GM12864 (cell line): ENCODE data around the gene CTAGE8.
"Not testable (repeated sequence)": the region's sequence is repeated elsewhere in the genome, so short reads cannot be mapped to it uniquely, and the experiment has no call there.

Experiments
- DNase-seq: peaks from one replicate; pipeline ENCODE4 v3.0.0-alpha.2; 2011; ENCODE audit warnings: low read depth
- H3K4me3 ChIP-seq: 2 replicates; pipeline ENCODE4 v1.5.1; 2011; ENCODE audit warnings: mild to moderate bottlenecking, low read depth, low read length, control low read depth
- TF ChIP-seq, protein P1 (sequence below): IDR thresholded peaks from 2 replicates; pipeline ENCODE4 v1.5.1; 2011; ENCODE audit warnings: low read depth, mild to moderate bottlenecking, moderate library complexity, low read length, control low read depth, inconsistent platforms; ENCODE audit errors: missing control alignments

CTAGE8 gene

DNA sequence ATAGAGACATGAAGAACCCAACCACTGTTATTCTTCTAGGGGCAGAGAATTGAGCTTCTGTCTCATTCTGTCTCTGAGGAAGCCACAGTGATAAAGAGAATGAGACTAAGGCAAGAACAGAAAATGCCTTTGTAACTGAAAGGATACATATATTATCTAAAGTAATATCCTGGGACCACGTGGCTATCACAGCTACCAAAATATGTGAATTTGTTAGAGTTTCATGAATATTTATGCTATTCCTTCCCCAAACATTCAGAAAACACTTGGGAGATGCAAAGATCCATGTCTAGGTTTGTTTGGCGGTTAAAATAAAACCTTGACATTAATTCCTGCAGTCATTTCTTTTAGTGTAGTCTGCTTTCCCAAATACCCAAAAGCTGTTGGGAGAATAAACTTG, 7.0 kb downstream of the CTAGE8 start:
- not testable (repeated sequence) for DNase-seq, H3K4me3 ChIP-seq

DNA sequence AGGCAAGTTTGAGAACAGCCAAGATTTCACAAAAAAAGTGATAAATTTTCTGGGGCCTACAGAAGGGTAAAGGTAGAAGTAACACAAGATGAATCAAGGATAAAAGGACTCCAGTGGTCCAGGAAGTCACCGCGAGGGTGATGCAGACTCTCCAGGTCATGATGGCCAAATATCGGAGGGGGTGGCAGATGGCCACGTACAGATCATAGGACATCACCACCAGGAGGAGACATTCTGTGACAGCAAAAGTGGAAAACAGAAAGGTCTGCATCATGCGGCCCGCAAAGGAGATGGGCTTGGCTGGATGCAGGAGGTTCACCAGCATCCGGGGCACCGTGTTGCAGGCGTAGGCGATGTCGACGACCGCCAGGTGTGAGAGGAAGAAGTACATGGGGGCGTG, 10.0 kb downstream of the CTAGE8 start:
- H3K4me3 ChIP-seq, DNase-seq: not testable (repeated sequence)

DNA sequence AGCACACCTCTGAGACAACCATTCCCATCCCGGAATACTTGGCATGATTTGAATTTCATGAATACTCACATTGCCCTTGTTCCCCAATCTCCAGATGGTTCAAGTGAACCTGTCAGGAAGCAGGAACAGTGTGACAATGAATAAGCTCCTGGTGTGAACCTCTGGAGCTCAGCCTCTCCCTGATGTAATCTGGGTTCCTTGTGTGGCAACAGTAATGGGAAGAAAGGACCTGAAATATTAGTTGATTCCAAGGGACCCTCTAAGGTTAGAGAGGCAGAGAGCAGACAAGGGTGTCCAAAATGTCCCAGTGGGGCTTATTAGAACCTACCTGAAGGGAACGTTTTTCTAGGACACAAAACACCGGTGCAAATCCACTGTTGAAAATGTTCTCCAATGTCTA, 13.0 kb downstream of the CTAGE8 start:
- DNase-seq, result no peak
- no peak overlapping the region for H3K4me3 ChIP-seq
- TF ChIP-seq, protein P1, sequence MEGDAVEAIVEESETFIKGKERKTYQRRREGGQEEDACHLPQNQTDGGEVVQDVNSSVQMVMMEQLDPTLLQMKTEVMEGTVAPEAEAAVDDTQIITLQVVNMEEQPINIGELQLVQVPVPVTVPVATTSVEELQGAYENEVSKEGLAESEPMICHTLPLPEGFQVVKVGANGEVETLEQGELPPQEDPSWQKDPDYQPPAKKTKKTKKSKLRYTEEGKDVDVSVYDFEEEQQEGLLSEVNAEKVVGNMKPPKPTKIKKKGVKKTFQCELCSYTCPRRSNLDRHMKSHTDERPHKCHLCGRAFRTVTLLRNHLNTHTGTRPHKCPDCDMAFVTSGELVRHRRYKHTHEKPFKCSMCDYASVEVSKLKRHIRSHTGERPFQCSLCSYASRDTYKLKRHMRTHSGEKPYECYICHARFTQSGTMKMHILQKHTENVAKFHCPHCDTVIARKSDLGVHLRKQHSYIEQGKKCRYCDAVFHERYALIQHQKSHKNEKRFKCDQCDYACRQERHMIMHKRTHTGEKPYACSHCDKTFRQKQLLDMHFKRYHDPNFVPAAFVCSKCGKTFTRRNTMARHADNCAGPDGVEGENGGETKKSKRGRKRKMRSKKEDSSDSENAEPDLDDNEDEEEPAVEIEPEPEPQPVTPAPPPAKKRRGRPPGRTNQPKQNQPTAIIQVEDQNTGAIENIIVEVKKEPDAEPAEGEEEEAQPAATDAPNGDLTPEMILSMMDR, result no peak

DNA sequence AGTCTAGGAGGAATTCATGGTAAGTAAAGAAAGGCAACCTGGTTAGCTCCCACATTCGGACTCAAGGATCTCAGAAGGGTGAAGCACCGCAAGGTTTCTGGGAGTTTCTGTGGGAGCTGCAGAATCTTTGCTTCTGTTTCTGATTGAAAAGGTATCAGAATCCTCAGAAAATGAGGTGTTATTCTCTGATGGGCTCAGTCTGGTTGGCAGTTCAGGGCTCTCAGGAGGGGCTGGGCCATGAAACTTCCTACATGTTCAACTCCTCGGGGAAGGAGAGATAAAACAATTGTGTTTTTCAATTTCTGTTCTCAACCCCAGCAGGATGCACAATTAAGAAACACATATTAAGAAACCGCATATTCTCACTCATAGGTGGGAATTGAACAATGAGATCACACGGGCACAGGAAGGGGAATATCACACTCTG, 13.6 kb downstream of the CTAGE8 start:
- no peak for DNase-seq

DNA sequence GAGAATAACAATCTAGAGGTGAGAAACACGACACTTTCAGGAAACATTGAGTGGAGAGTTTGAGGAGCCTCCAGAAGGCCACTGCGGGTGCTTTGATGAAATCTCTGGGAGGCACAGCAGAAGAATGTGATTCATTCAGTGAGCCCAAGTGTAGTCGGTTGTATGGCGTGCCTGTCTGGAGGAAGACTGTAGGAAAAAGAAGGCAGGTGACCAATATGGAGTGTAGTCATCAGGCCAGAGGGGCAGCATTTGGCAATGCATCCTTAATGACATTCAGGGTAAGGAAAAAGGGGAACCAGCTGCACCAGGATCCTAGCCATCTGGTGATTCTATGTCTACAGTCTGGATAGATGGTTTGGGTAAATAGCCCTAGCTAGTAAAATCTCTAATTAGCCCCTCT, 16.8 kb downstream of the CTAGE8 start:
- not testable (repeated sequence) for H3K4me3 ChIP-seq, DNase-seq

More for the DNA sequence above, 13.6 kb downstream of the CTAGE8 start:
- no peak overlapping the region for H3K4me3 ChIP-seq
- TF ChIP-seq, protein P1, result no peak

DNA sequence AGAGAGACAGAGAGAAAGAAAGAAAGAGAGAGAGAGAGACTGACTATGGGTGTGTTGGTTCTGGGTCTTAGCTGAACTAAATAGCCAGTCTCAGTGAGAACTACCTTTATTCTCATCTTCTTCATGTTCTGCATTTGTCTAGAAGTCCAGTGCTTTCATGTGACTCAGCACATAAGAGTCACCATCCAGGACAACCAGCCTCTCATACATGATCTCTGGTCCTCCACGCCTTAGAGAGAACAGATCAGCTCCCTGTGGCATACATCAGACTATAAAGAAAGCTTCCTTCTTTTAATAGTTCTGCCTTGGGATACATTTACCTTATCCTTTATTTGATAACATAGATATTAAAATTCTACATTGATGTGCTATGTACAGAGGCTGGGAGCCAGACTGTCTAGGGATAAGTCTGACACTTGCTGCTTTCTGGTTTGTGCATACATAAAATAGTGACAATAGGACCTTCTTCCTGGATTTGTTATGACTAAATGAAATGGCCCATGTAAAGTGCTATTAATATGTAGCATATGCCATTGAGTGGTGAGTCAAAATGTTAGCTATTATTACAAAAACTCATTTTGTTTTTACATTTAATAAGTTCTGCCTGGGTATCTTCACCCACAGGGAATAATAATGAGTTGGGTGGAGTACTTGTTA, 21.3 kb downstream of the CTAGE8 start:
- DNase-seq, H3K4me3 ChIP-seq: not testable (repeated sequence)

DNA sequence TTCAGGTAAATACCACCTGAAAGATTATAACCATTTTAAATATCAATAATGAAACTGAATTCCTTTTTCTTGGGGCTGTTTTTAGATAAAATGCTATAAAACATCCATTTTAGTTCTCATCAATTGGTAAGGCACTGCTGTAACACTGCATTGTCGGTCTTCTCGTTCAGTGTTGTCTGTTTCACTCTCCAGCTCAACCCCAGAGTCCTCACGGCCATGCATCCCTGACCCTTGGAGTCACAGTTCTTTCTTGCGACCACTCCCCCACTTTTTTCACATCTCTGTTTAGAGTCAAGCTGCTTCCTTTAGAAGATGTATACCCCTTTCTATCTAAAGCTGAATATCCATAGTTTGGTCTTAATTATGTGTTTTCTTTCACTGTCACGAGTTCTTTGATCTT, 22.1 kb downstream of the CTAGE8 start:
- not testable (repeated sequence) for H3K4me3 ChIP-seq, DNase-seq

DNA sequence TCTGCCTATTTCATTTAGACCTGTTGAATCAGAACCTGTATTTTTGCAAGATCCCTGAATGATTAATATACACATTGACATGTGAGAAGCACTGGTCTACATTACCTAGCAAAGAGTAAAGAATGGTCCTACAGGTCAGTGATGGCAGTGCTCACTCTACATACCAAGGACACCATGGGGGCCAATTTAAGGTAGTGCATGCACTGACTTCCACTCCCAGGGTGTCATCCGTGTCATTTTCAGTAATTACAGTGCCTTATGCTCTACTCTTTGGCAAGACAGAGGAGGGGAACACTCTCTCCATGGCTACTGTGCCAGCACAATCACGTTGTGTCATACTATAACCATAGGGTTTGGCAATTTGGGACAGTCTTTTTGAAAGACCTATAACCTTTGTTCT, 23.7 kb downstream of the CTAGE8 start:
- not testable (repeated sequence) for DNase-seq, H3K4me3 ChIP-seq

DNA sequence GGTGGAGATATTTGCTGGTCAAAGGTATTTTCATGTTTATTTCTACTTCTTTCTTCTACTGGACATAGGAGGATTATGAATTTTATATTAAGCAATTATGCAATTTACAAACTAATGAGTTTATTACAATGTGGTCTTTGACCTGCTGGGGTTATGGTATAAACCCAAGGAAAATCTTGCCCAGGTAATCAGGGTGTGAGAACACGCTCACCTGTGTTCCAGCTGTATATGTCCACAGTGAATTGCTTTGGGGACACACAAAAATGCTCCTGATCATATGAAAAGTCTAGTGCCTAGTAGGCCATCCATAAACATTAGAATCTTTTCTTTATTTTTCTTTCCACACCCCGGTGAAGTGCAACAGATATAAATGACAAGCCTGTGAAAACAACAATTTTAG, 29.7 kb downstream of the CTAGE8 start, which contains the start of gene OR2A42:
TSS of gene OR2A42 (minus strand) at position 241 of the 400 bp plus-strand sequence. CDS start 6,762 bp downstream, outside the sequence.
- DNase-seq, H3K4me3 ChIP-seq: not testable (repeated sequence)

DNA sequence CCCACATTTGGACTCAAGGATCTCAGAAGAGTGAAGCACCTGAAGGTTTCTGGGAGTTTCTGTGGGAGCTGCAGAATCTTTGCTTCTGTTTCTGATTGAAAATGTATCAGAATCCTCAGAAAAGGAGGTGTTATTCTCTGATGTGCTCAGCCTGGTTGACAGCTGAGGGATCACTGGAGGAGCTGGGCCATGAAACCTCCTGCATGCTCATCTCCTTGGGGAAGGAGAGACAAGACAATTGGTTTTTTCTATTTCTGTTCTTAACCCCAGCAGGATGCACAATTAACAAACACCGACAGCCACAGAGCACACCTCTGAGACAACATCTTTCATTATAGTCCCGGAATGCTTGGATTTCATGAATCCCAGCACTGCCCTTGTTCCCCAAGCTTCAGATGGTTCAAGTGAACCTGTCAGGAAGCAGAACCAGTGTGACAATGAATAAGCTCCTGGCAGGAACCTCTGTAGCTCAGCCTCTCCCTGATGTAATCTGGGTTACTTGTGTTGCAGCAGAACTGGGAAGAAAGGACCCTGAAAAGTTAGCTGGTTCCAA, 30.5 kb downstream of the CTAGE8 start:
- DNase-seq, H3K4me3 ChIP-seq: not testable (repeated sequence)

DNA sequence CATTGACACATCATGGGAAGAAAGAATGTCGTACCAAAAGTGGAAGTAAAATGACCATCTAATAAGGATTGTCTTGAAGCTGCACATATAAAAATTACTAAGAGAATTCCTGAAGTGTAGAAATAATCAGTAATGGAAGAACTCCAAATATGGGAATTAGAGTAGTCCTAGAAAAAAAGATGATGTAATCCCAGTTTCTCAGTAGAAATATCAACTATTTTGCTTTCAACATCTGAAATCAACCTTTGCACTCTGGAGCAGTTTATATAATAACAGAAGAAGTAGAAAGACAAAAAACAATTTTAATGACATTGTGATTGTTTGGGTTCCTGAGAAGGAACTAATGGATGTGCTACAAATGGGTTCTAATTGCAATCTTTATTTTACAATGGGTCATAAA, 36.0 kb downstream of the CTAGE8 start:
- H3K4me3 ChIP-seq, DNase-seq: not testable (repeated sequence)

DNA sequence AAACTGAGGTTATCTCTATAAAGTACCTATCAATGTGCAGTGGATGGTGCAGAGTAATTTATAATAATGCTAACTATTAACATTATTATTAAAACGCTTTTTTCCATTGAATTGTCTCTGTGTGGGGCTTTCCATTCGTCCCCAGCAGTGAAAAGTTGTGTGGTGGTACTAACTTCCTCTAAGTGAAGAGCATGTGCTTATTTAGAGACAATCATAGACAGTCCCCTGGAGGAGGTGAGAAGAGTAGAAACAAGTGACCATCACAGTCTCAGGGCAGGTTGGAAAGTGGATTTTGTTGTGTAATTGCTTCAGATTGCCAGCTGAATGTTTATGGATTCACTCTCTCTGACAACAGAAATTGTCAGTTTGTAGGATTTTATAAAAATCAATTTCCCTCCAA, 38.1 kb downstream of the CTAGE8 start:
- not testable (repeated sequence) for DNase-seq

DNA sequence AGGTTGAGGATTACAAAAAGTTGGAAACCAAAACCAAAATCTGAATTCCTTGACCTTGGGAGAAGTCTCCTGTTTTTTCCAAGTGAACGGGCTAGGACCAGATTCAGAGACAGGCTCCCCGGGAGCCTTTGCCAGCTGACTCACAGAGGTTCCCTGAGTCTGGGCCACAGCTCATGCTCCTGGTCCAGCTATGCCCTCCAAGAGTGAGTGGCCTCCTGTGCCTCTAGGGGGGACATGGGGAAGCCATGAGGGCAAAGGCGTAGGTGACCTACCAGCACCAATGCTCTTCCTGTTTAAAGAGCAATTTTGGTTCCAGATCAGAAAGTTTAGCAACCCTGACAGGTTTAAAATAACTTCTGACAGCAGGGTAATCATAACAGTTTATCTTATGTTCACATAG, 40.3 kb downstream of the CTAGE8 start:
- not testable (repeated sequence) for DNase-seq, H3K4me3 ChIP-seq

More for the DNA sequence above, 38.1 kb downstream of the CTAGE8 start:
- not testable (repeated sequence) for H3K4me3 ChIP-seq

DNA sequence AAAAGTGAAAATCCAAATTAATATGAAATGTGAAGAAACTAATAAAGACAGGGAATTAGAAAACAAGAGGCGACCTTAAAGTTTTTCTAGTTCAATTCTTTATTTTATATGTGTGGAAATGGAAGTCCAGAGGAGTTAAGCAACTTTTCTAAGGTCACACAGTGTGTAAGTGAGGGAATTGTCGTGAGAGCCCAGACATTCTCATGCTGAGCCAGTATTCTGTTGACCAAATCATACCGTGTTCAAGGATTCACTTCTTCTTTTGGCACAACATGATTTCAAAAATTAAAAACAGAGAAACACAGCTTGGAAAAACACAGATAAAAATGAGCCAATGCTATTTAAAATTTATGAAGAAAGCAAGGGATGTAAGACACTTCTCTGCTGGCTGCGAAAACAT, 42.2 kb downstream of the CTAGE8 start:
- DNase-seq, H3K4me3 ChIP-seq: not testable (repeated sequence)

DNA sequence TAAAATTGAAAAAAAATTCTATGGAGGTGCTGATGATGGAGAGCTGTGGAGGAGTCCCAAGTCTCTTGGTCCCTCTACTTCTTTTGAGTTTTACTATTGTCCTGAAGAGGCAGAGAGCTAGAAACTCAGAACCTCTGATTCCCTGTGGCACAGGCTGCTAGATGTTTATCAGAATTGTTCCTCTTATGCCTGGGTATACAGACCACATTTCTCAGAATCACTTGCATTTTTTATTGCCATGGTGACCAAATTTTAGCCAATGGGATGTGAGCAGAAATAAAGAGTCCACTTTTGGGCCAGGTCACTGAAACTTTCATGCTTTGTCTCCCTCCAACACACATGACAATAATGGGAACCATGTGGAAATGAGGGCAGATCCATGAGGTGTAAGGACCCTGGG, 45.4 kb downstream of the CTAGE8 start:
- not testable (repeated sequence) for DNase-seq, H3K4me3 ChIP-seq

DNA sequence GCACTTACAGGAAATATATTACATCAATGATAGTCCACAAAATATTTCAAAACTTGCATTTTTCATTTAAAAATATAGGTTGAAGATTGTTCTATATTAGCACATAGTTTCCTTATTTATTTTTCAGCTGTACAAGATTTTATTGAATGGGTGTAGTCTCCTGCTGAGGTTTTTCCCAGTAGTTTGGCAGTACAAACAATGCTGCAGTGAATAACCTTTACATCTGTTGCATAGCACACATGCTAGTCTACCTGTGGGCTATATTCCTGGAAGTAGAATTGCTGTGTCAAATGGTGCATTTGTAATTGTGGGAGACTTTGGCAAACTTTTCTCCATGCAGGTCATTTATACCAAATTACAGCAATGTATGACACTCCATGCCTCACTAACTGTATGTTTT, 48.6 kb downstream of the CTAGE8 start:
- not testable (repeated sequence) for DNase-seq, H3K4me3 ChIP-seq

DNA sequence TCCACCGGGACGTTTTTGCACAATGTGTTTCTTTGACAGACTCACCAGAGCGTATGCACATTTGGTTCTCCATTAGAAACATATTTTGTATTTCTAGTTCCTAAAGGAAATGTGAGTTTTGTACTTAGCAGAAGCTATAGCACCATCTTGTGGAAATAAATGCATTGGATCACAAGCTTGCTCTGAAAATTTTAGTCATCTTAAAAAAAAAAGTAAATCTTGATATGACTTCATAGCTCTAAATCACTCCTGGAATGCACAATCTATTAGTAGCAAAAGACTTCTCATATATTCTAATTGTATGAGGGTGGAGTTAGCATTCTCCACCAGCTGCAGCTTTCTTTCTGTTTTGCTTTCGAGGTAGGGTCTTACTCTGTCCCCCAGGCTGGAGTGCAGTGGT, 49.9 kb downstream of the CTAGE8 start:
- not testable (repeated sequence) for H3K4me3 ChIP-seq, DNase-seq

DNA sequence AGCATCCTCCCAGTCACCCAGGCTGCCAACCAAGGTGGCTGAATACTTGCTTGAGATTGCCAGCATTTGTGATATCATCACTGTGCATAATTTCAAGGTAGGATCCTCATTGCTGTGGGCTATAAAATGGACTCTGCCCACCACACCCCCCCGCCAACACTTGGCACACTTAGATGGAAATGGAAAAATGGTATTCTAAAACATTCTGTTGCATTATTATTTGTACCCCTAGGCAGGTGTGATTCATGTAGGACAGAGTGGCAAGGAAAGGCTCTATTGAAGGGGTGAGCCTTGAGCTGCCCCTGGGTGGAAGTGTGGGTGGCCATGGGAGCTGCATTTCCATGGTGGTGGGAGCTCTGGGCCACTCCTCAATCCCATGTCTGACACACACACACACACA, 50.5 kb downstream of the CTAGE8 start:
- not testable (repeated sequence) for DNase-seq, H3K4me3 ChIP-seq
